Measurements from ENCODE around the gene COLEC12.

The COLEC12 gene

DNA sequence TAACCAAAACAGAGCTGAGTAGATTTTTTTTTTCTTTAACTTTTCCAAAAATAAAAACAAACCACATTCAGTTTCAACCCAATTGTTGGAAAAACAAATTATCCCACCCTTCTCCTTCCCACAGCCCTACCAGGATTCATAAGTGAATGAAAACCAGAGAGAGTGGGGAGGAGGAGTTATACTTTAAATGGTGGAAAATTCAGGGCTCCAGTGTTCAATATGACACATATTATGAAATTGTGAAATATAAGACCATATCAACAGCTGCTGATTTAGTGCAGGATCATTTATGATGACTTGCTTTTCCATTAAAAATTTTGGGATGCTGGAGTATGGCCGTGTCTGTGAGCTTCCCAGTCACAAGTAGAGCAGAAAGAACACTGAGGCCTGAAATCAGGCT is 26.7 kb downstream of the COLEC12 start:
- DNase-seq, result no peak

DNA sequence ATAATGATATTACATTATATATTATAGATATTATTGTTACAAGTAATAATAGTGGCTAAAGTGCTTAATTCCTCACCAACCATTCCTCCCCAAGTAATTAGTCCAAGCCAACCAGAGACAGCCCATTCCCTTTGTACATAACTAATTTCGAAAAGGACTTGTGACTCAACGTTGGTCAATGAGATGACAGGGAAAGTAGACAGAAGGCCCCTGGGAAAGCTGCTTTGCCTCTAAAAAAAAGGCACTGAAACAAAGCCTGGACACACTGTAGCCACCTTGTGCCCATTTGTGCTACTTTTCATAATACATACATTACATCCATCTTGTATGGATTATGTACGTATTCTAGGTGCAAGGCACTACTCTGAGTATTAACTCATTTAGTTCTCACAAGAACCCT is 28.8 kb downstream of the COLEC12 start:
- DNase-seq, result no peak

DNA sequence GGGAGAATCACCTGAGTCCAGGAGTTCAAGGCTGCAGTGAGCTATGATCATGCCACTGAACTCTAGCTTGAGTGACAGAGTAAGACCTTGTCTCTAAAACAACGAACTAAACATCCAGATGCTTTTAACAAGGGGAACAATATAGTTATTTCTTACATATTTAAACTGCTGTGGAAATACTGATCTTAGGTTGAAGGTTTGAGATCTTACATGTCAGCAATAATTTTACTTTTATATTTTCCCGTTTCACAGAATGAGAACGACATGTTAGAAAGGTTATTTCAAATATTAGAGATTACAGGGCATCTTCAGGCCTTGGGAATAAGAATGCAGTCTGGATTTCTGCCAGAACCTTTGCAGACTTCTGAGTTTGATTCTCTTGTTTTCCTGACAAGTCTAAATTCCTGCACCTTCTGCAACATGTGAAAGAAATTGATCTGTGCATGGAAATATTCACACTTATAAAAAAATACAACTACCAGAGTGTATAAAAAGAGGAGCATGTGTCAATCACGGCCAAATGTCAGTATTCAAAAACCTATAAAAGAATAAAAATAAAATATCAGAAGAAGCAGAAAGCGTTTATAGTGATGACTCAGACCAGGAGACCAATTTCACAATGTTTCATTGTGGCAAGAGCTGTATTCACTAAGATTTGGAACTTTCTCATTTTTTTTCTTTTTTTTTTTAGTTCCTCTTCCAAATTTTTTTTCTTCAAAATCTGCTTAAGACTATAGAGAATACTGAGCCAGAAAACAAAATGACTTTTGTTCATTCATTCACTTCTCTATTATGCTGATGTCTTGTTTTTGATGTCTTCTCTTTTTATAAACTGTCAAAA is 29.6 kb downstream of the COLEC12 start:
- no peak for DNase-seq

DNA sequence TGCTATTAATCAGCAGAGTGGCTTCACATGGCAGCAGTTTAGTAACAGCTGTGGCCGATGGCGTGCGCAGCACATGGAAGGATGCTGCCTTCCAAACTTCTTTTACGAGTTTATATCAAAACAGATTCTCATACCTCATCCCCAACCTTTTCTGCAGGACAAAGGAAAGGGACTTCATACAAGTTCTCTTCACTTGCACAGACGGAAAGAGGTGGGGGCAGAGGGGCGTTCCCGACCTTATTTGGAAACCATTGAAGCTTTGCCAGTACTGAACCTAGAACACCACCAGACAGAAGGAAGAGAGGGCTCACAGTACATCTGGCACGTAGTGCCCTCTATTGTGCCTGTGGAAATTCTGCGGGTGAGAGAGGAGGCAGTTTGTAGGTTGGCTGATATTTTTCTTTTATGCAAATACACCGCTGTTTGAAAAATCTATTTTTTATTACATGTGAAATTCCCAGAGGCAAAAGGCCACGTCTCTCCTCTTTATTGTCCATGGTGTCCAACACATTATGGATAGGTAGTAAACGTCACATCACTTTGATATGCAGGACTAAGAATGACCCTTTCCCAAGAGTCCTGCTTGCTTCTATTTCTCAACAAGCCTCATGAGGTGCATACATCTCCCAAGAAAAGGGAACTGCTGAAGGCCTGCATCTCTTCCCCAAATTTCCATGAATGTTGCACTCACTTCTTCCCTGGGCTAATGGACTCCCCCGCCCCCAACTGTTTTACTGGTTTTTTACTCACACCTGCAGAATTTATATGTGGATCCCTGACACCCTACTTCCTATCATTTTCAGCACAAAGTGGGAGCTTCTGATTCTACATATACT is 31.3 kb downstream of the COLEC12 start:
- peak; percentile 12 to 33 for DNase-seq

DNA sequence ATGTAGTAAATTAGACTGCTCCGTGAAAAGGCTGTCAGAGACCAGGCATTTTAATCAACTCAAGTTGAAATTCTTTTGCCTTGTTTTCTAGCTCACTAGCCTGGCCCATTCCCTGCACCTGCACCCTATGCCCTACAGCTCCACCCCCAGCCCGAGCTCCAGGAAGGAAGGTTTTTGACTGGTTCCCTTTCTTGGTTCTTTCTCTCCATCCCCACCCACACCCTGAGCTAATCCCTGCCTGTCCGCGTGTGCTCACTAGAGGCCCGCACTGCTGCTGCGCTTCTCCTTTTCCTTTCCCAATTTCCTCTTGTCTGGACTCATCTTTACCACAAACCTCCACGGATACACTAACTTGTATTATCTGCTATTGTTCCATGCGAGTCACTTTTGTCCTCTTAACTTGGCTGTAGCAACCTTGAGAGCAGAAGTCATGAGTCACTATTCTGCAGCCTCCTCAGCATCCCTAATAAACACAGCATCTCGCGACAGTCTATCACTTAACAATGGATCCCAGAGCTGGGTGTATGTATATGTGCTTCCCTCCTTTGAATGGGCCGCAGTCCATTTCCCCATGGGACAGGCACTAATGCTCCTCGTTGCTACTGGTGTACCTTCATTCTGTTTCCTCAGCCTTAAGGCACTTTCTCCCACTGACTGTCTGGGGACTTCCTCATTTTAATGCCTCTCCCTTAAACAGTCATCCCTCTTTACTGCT is 36.5 kb downstream of the COLEC12 start:
- no peak for DNase-seq

DNA sequence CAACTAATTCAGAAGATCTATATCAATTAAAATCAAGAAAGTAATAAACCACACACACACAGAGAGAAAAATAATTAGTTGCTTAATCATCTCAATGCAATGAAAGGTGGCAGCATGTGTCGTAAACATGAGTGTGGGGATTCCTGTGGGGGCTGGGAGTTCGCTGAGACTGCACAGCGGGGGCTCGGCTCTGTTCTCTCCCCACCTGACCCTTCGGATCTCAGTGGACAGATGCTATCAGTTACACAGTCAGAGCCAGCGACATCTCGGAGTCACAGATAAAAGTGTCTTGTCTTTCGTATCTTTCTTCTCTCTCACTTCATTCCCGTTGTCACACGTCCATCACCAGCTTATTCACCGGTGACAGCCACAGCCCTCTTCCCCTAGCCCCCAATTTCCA is 37.1 kb downstream of the COLEC12 start:
- DNase-seq, result no peak

DNA sequence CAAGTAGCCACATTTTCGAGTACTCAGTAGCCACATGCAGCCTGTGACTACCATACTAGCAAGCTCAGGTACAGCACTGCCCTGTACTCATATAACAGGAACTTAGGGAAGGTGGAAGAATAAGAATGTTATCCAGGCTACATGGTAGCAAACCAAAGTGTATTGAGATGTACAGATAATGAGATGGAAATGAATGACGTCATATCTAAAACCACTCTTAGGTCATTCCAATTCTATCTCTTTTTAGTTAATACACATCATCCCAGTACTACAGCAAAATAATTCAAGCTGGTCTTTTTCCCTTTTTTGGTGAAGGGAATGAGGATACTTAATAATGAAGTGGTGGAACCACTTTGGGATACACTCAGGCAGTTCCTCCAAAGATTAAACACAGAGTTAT is 38.7 kb downstream of the COLEC12 start:
- no peak for DNase-seq

DNA sequence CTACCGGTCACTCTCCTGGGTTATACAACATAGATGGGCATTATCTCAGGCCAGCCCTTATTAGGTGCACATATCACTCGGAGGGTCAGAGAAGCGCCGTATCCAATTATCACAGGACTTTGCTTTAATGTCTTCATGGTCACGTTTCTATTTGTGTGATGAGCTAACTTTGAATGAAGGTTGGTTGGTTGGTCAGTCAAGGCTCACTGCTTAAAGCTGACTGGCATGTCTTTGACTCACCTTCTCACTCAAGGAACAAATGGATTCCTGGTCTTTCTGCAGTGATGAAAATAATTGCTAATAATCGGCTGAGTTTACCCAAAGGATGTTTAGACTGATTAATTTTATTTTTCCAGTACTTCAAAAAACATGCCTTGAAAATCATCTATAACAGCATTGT is 39.7 kb downstream of the COLEC12 start:
- DNase-seq, result no peak

DNA sequence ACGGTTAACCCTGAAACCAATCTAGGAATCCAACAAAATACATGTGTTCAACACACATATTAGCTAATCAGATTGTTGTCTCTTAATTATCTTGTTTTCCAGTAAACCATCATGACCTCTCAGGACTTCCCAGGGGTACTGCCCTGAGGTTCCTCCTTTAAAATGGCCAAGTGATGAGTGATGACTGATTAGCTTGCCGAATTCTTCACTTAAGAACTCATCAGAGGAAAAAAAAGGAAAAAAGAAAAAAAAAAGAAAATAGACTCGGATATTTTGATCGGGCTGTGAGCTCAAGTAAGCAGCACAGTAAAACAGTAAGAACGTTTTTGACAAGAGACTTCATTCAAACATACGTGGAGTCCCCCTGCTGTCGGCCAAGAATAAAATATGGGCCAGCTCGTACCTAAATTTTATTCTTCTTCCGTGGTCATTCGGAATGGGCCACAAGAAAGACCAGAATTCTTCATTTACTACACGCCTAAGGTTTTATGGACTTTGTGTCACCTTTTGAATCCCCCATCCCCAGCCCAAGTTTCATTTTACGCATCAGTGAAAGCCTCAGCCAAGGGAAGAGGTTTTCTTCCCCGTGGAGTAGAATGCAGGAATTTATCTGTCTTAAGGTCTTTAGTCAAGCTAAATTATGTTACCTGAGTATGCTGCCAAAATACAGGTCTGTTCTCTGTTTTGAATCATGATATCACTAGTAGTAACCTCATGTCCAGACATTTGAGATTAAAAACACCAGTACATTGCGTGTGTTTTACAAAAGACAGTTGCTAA is 40.5 kb downstream of the COLEC12 start:
- no peak for DNase-seq

DNA sequence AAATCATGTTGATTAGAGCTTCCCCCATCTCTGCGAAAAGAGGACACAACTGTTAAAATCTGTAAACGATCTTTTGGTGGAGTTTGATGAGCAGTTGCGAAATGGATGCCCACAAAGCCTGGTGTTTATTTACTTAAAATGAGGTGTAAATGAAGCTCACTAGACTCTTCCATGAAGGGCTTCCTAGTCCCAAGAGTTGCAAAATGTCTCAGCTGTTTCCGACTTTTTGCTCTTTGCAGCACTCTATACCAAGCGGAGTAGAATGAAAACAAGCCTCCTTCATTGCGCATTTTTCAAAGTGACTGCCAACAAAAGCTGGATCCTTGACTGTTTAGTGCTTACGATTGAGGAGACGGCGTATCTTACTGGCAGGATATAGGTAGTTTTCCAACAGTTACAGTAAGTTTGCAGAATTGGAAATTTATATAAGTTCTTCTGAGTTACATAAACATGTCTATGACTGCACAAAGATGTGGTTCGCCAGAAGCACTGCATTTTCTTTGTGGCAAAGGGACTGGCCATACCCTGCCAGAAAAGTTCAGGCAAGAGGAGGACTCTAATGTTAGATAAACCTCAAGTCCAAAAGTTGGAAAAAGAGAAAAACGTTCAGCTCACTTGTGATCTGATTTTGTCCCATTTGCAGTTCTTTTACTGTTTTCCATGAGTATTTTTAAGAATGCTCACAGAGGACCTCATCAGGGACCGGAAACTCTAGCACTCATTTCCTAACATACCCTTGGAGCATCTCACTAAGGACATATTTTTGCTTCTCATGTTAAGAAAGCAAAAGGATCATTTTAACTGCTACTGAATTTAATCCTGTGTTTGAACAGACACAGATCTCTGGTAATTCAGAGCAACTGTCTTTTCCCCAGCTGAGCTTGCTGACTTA is 42.7 kb downstream of the COLEC12 start:
- no peak for DNase-seq

DNA sequence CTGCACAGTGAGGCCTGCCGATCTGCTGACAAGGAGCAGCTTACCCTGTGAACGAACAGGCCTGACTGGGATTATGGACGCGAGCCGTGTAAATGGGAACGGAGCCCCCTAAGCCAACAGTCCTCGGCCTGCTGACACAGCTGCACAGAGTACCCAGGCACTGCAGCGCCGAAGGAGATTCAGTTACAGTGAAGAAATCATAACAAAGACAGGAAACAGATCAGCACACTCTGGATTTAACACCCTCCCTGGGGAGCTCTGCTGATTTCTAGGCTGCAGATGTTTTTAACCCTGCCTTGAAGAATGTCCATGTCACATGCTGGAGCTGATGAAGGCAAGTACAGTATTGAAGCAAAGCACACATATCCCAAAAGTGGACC is 43.4 kb downstream of the COLEC12 start:
- no peak for DNase-seq

DNA sequence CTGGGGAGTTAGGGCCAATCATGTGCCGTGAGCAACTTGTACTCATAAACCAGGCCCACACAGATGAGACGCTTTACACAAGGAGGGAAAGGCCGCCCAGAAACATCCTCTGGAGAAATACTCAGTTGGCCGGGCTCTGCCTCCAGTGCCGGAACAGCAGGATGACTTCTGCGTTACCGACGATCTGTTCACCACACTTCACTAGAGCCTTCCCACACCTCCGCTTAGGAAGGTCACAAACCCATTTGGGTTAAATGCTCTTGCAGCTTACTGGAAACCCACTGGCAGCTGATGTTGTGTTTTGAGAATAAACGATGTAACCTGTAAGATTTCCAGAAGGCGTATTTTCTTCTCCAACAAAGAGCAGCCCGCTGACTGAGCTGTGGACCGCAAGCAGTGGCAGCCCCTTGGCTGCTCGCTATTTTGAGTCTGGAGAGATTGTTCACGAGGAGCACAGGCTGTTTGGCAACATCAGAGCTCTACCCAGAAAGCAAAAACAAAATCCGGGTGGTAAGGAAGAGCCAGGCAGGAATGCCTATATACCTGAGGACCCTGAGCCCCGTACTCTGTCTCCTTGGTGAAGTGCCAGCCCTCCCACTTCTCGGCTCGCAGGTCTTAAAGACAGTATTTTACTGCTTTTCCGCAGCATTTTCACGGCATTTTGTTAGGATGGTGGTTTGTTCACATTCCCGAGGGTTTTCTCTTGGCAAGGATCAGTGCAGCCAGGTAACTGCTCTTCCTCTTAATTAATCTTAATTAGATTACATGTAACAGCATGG is 44.0 kb downstream of the COLEC12 start:
- no peak for DNase-seq

DNA sequence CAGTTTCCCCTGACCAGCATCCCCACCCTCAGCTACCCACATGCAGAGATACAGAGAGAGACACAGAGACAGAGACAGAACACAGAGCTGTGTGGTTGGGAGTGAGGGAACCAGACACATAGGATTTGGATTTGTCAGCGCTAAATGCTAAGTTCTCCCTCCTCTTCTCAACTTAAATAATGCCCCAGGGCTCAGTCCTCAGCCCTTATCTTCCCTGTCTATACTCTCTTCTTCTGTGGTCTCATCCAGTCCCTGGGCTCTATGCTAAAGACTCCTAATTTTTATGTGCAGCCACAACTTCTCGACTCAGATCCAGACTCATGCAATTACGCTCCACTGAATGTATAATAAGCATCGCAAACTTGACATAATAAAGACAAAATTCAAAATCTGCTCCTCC is 47.1 kb downstream of the COLEC12 start:
- no peak for DNase-seq

DNA sequence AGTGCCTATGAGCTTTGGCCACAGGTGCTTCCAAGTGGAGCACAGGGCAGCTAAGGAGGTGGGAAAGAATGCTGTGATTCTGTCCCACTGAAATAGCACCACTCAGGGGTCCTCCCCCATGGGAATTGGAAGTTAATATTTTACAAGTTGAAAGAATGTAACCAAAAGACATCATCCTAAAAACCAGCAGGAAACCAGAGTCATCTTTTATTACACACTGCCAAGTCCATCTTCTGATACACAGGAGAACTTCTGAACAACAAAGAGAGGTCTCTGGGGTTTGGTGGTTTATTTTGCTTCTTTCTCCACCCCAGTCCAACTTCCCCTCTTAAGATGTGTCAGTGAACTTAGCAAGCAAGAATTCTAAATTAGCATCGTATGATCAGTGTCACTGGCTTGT is 47.7 kb downstream of the COLEC12 start:
- DNase-seq, result no peak

DNA sequence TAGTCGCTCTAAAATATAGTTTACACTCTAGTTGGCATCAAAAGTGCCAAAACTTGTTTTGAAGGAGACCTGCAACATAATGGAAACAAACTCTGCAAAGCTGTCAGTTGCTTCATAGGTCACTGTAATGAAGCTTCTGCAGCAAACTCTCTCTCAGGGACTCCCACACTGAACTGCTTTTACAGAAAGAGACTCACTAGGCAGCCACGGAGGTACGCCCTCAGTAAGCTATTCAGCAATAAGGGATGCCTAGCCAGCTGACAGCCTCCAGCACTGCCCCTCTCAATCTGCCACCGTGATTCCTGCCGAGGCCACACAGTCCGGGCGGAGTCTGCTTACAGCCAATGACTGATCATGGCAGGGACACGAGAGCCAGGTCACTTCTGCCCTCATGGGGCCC is 51.1 kb downstream of the COLEC12 start:
- no peak for DNase-seq

DNA sequence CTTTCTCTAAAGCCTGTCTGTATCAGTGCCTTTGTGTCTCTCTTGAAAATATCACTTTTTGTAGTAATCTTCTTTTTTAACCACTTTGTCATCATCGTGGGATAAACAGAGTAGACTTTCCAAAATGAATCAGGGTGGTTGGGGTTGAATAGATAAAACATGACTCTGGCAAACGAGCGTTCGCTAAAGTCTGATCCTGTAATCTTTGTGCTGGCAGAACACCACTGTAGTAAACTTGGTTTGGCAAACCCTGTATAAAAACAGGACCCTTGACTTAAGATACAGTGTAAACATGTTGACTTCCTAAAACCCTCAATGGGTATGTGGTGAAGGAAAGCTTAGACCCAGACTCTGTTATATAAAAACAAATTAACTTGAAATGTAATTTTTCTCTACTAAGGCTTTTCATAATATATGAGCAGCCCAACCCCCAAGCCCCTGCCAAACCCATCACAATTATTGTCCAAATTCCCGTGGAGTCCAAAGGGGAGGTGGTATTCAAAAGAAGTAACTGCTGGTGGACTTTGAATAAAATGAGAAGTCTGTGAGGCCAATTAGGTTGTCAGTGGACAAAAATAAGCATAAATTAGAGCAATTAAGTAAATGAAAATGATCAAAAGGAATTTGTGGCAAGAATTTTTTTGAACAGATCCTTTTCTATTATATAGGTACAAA is 52.2 kb downstream of the COLEC12 start:
- DNase-seq, result no peak

DNA sequence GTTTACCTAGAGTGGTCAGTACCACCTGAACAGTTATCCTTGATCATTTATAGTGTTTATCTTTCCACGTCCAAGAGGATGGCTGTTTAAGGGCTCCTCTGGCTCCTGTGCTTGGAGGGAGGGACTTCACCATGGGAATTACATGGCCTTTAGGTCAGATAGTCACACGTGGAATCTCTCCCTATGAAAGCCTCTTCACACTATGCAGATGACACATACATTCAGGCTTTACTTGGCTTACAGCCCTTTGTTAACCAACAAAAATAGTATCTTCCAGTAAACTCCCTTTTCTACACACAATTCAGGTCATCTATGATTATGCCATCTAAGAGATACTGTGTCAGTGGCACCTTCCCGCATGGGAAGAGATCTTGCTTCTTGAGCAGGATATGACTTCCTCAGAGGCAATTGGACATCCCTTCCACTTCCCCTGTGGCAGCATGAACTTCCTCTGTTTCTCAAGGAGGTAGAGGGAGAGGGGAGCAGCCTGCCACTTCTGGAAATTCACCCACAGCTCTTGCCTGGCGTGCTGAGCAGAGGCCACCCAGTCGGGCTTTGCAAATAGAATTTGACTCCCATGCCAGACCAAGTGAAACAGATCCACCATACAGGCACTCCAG is 53.5 kb downstream of the COLEC12 start:
- no peak for DNase-seq

DNA sequence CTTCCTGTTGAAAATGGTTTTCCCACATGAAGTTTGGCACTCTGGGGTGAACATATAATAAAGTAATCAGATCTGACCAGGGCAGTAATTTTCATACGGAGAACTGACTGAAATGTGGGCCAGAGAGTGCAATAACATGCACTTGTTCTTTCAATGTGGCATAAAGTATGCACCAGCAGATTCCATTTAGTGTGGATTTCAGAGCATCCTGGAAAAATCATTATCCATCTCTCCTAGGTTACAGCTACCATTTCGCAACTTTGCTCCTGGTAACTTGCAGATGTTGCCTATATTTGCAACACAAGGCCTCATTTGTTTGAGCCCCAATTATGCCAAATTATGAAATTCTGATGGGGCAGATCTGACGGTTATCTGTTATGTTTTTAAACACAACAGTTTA is 55.4 kb downstream of the COLEC12 start:
- DNase-seq, result no peak

DNA sequence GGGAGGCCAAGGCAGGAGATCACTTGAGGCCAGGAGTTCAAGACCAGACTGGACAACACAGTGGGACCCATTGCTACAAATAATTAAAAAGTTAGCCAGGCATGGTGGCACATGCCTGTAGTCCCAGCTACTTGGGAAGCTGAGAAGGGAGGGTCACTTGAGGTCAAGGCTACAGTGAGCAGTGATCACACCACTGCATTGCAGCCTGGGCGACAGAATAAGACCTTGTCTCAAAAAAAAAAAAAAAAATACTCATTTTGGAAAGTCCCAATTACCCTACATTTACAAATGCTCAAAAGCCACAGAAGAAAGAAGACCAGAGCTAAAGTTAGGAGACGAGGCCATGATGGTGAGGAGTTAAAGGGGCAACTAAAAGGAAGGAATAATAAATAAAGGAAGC is 61.9 kb downstream of the COLEC12 start:
- no peak for DNase-seq

DNA sequence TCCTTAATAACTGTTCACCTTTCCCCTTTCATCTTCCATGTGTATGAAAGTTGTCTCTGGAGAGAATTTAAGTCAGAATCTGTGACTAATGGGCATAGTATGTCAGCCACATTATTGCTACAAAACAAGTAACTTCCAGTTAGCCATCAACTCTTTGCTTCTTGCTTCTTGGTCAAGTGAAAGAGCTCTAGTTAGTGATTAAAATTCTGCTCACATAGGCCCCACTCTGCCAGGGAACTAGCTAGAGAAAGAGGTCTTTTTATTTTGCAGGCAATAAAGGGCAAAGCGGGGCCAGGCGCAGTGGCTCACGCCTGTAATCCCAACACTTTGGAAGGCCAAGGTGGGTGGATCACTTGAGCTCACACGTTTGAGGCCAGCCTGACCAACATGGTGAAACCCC is 64.6 kb downstream of the COLEC12 start:
- no peak for DNase-seq

All from NCI-H2081 (cell line).